ENCODE data around the gene IFITM5.
"Not testable (repeated sequence)": the region's sequence is repeated elsewhere in the genome, so short reads cannot be mapped to it uniquely, and the experiment has no call there.

IFITM5 gene

GRCh38 chr11:279040-279965 is 20.0 kb downstream of the IFITM5 start:
- H3K4me1 ChIP-seq (ENCODE audit: control insufficient read depth, insufficient read depth, low read length, poor library complexity, severe bottlenecking): no peaks in the 10 kb centered on the region
- no peaks in the 10 kb centered on the region for H3K36me3 ChIP-seq (ENCODE audit: control insufficient read depth, insufficient read depth, low read length)
- no peaks in the 10 kb centered on the region for H3K9me3 ChIP-seq (ENCODE audit: control insufficient read depth, low read length)
- no peak overlapping the region for H3K4me3 ChIP-seq (ENCODE audit: extremely low read depth, insufficient read depth, low read length, poor library complexity, severe bottlenecking)
- 68% methylated on average over 88 to 94 of the region's 97 CpGs for WGBS, 2 experiments (ENCODE audit: insufficient coverage in 2 of 2)
- H3K27ac ChIP-seq (ENCODE audit: low read depth, low read length, severe bottlenecking): no peak overlapping the region

DNA sequence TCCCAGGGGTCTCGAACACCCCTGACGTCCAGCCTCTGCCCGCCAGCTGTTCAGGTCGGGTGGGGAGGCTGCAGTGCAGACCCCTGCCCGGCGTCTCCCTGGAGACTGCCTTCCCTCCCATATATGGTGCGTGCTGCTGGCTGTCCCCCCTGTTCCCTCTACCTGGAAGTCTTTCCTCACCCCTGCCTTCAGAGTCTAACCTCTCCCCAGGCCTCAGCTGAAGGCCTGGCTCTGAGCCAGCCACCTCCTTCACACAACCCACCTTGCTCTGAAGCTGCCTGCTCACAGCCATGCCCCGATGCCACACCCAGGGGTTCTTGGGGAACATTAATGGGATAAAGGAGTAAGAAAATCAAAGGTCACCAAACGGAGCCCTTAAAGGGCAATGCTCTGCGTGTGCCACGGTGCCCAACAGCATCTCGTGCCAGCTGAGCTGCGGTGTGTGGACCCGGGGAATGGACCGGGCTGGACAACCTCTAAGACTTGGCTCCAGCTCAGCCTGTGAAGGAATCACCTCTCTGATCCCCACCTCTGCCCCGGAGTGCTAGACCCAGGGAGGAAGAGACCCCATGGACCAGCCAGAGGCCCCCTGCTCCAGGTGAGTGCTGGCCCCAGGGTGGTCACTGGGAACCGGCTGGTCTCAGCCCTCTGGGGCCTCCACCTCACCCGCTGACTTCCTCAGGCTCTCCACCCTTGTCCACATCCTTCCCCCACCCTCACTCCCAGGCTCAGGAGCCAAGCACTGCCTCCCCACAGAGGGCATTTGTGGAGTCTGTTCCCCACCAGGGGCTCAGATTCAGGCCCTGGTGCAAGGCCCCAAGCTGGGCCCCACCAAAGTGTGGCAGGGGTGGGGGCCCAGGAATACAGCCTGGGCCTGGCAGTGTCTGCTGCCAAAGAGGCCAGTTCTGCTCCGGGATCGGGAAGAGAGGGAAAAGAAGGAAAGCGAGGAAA is 21.1 kb downstream of the IFITM5 start, which contains the start of gene NLRP6:
TSS of gene NLRP6 (plus strand) at position 407 of the 951 bp plus-strand sequence. CDS start at position 570, 163 bp downstream.
- no peak within 1 kb of the TSS for H3K27ac ChIP-seq (ENCODE audit: low read depth, low read length, severe bottlenecking)
- 87 to 94% methylated on average over 18 to 19 of the region's 21 CpGs for WGBS, 2 experiments (ENCODE audit: insufficient coverage in 2 of 2)

GRCh38 chr11:276219-276618 is 23.1 kb downstream of the IFITM5 start:
- no peaks in the 10 kb centered on the region for H3K4me1 ChIP-seq (ENCODE audit: control insufficient read depth, insufficient read depth, low read length, poor library complexity, severe bottlenecking)
- no peak overlapping the region for H3K4me3 ChIP-seq (ENCODE audit: extremely low read depth, insufficient read depth, low read length, poor library complexity, severe bottlenecking)
- no peaks in the 10 kb centered on the region for H3K36me3 ChIP-seq (ENCODE audit: control insufficient read depth, insufficient read depth, low read length)
- no peaks in the 10 kb centered on the region for H3K9me3 ChIP-seq (ENCODE audit: control insufficient read depth, low read length)
- H3K27ac ChIP-seq (ENCODE audit: low read depth, low read length, severe bottlenecking): no peak overlapping the region

More for the DNA sequence above, 21.1 kb downstream of the IFITM5 start, which contains the start of gene NLRP6:
- H3K4me1 ChIP-seq (ENCODE audit: control insufficient read depth, insufficient read depth, low read length, poor library complexity, severe bottlenecking): no peaks in the 10 kb centered on the region
- H3K36me3 ChIP-seq (ENCODE audit: control insufficient read depth, insufficient read depth, low read length): no peaks in the 10 kb centered on the region
- no peaks in the 10 kb centered on the region for H3K9me3 ChIP-seq (ENCODE audit: control insufficient read depth, low read length)
- no peak within 1 kb of the TSS for H3K4me3 ChIP-seq (ENCODE audit: extremely low read depth, insufficient read depth, low read length, poor library complexity, severe bottlenecking)

DNA sequence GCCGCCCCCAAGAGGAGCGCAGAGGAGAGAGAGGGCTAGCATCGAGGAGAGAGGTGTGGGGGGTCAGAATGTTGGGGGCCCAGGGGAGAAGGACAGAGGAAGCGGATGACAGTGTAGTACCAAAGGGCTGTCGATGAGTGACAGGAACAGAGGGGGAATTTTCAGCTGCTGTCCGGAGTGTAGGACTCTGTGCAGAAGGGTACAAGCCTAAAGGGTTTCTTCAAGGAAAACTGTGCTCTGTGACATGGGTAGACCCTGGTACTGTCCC is 26.5 kb downstream of the IFITM5 start:
- 92 to 94% methylated on average over 6 of the region's 6 CpGs for WGBS, 2 experiments (ENCODE audit: insufficient coverage in 2 of 2)
- Histone ChIP-seq H3K4me3 (ENCODE audit: extremely low read depth, insufficient read depth, low read length, poor library complexity, severe bottlenecking) (no peak overlapping the region), H3K36me3 (ENCODE audit: control insufficient read depth, insufficient read depth, low read length) (no peaks in the 10 kb centered on the region), H3K27ac (ENCODE audit: low read depth, low read length, severe bottlenecking) (no peak overlapping the region), H3K9me3 (ENCODE audit: control insufficient read depth, low read length) (no peaks in the 10 kb centered on the region), H3K4me1 (ENCODE audit: control insufficient read depth, insufficient read depth, low read length, poor library complexity, severe bottlenecking) (no peaks in the 10 kb centered on the region)

DNA sequence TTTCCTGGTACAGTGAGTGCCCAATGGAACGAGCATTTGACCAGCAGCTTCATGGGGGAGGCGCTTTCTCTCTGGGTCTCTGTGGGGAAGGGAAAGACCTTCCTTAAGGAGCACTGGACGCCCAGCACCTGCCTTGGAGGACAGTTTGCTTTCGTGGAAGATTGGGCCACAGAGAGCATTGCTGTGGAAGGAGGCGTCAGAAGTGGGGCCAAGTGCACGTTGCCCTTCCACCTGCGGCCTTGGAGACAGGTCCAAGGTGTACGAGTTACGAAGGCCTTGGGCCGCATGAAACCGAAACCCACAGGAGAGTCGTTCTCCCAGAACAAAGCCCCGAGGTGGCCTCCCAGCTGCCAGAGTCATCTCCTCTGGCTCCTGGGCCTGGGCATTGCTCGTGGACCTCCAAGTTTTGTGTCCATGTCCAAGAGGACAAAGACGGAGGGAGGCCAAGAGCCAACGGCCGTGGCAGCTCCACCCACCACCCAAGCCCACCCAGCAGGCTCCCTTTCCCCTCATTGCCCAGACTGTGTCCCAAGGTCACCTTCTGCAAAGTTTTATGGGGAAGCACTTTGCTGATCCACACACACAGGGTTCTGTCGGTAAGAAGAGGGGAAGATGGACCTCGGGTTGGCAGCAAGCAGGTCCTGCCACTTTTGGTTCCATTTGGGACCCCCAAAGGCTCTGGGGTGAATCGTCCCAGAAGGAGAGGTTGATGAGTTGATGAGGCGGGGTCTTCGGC is 27.0 kb downstream of the IFITM5 start:
- no peaks in the 10 kb centered on the region for H3K4me1 ChIP-seq (ENCODE audit: control insufficient read depth, insufficient read depth, low read length, poor library complexity, severe bottlenecking)
- 88 to 90% methylated on average over 16 to 20 of the region's 22 CpGs for WGBS, 2 experiments (ENCODE audit: insufficient coverage in 2 of 2)
- no peaks in the 10 kb centered on the region for H3K9me3 ChIP-seq (ENCODE audit: control insufficient read depth, low read length)
- no peak overlapping the region for H3K27ac ChIP-seq (ENCODE audit: low read depth, low read length, severe bottlenecking)
- no peak overlapping the region for H3K4me3 ChIP-seq (ENCODE audit: extremely low read depth, insufficient read depth, low read length, poor library complexity, severe bottlenecking)
- no peaks in the 10 kb centered on the region for H3K36me3 ChIP-seq (ENCODE audit: control insufficient read depth, insufficient read depth, low read length)

- no peaks in the 10 kb centered on the region for H3K4me1 ChIP-seq (ENCODE audit: control insufficient read depth, insufficient read depth, low read length, poor library complexity, severe bottlenecking)
- H3K36me3 ChIP-seq (ENCODE audit: control insufficient read depth, insufficient read depth, low read length): no peaks in the 10 kb centered on the region
- no peak overlapping the region for H3K27ac ChIP-seq (ENCODE audit: low read depth, low read length, severe bottlenecking)
- WGBS, 2 experiments (ENCODE audit: insufficient coverage in 2 of 2): 89 to 91% methylated on average over 4 to 7 of the region's 8 CpGs
- no peak overlapping the region for H3K4me3 ChIP-seq (ENCODE audit: extremely low read depth, insufficient read depth, low read length, poor library complexity, severe bottlenecking)
- H3K9me3 ChIP-seq (ENCODE audit: control insufficient read depth, low read length): no peaks in the 10 kb centered on the region
Measured at GRCh38 chr11:271319-271715, 28.0 kb downstream of the IFITM5 start.

GRCh38 chr11:270451-271318 is 28.6 kb downstream of the IFITM5 start:
- H3K4me1 ChIP-seq (ENCODE audit: control insufficient read depth, insufficient read depth, low read length, poor library complexity, severe bottlenecking): no peaks in the 10 kb centered on the region
- H3K9me3 ChIP-seq (ENCODE audit: control insufficient read depth, low read length): no peaks in the 10 kb centered on the region
- H3K36me3 ChIP-seq (ENCODE audit: control insufficient read depth, insufficient read depth, low read length): no peaks in the 10 kb centered on the region
- H3K27ac ChIP-seq (ENCODE audit: low read depth, low read length, severe bottlenecking): no peak overlapping the region
- WGBS, 2 experiments (ENCODE audit: insufficient coverage in 2 of 2): 85 to 86% methylated on average over 14 to 15 of the region's 18 CpGs
- no peak overlapping the region for H3K4me3 ChIP-seq (ENCODE audit: extremely low read depth, insufficient read depth, low read length, poor library complexity, severe bottlenecking)

DNA sequence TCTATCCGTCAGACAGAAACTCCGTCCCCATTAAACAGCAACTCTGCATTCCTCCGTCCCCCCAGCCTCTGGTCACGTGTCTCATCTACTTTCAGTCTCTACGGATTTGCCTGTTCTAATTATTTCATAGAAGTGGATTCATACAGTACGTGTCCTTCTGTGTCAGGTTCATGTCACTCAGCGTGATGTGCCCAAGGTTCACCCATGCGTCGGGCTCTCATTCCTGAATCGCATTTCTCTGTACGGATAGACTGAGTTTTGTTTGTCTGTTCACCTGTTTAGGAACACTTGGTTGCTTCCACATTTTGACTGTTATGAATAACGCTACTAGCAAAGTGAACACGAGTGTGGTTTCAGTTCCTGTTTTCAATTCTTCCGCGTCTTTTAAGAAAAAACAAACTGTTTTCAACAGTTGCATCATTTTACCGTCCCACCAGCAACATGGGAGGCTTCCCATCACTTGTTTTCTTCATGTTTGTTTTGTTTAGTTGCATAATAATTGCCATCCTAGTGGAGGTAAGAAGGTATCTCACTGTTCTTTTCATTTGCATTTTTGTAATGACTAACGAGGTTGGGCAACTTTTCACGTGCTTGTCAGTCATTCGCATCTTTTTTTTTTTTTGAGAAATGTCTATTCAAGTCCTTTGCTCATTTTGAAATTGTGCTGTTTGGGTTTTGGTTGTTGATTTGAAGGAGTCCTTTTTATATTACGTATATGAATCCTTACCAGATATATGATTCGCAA is 30.0 kb downstream of the IFITM5 start:
- no peak overlapping the region for H3K4me3 ChIP-seq (ENCODE audit: extremely low read depth, insufficient read depth, low read length, poor library complexity, severe bottlenecking)

DNA sequence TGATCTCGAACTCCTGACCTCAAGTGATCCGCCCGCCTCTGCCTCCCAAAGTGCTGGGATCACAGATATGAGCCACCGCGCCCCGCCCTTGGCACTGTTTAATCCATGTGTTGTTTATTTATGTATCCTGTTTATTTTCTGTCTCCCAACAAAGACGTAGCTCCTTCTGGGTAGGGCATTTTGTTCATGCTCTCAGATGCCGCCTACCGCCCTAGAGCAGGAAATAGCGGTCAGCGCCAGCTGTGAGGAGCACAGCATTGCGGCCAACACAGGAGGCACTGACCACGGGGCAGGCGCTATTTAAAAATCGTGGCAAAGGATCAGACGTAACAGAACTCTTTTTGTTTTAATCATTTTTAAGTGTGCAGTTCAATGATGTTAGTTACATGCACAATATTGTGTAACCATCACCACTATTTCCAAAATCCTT is 30.6 kb downstream of the IFITM5 start:
- H3K4me3 ChIP-seq (ENCODE audit: extremely low read depth, insufficient read depth, low read length, poor library complexity, severe bottlenecking); H3K9me3 ChIP-seq (ENCODE audit: control insufficient read depth, low read length); H3K4me1 ChIP-seq (ENCODE audit: control insufficient read depth, insufficient read depth, low read length, poor library complexity, severe bottlenecking); H3K36me3 ChIP-seq (ENCODE audit: control insufficient read depth, insufficient read depth, low read length); H3K27ac ChIP-seq (ENCODE audit: low read depth, low read length, severe bottlenecking): not testable (repeated sequence)
- 81 to 90% methylated on average over 8 to 9 of the region's 16 CpGs for WGBS, 2 experiments (ENCODE audit: insufficient coverage in 2 of 2)

More for the DNA sequence above, 30.0 kb downstream of the IFITM5 start:
- H3K27ac ChIP-seq (ENCODE audit: low read depth, low read length, severe bottlenecking): no peak overlapping the region
- 78 to 86% methylated on average over 14 to 17 of the region's 21 CpGs for WGBS, 2 experiments (ENCODE audit: insufficient coverage in 2 of 2)
- H3K9me3 ChIP-seq (ENCODE audit: control insufficient read depth, low read length): no peaks in the 10 kb centered on the region
- no peaks in the 10 kb centered on the region for H3K36me3 ChIP-seq (ENCODE audit: control insufficient read depth, insufficient read depth, low read length)
- H3K4me1 ChIP-seq (ENCODE audit: control insufficient read depth, insufficient read depth, low read length, poor library complexity, severe bottlenecking): no peaks in the 10 kb centered on the region
